ENCODE results near the gene PPP1R36. TPM values are rescaled to one million over a fixed set of nuclear protein-coding genes. Genes with fewer than 3 reads are reported as not detected.
"Not testable (repeated sequence)": the region's sequence is repeated elsewhere in the genome, so short reads cannot be mapped to it uniquely, and the experiment has no call there.

Gene PPP1R36
- total RNA-seq, 4 donors from 2014 or later: 0.31 to 2.4 (median 0.55) TPM; not detected in 1

GRCh38 chr14:64614805-64615391 lies 65.1 kb downstream of the PPP1R36 start:
- no peak overlapping the region for H3K27ac ChIP-seq
- intact Hi-C loops (cut with DNase I; ENCODE audit: low total_unique reads): no loop called here
- peaks cover 0 to 9% of the 10 kb centered on the region in 2 donors for H3K4me1 ChIP-seq
- no peak for TF ChIP-seq POLR2A (IDR thresholded peaks at IDR 0.05)
- TF ChIP-seq, protein P1, sequence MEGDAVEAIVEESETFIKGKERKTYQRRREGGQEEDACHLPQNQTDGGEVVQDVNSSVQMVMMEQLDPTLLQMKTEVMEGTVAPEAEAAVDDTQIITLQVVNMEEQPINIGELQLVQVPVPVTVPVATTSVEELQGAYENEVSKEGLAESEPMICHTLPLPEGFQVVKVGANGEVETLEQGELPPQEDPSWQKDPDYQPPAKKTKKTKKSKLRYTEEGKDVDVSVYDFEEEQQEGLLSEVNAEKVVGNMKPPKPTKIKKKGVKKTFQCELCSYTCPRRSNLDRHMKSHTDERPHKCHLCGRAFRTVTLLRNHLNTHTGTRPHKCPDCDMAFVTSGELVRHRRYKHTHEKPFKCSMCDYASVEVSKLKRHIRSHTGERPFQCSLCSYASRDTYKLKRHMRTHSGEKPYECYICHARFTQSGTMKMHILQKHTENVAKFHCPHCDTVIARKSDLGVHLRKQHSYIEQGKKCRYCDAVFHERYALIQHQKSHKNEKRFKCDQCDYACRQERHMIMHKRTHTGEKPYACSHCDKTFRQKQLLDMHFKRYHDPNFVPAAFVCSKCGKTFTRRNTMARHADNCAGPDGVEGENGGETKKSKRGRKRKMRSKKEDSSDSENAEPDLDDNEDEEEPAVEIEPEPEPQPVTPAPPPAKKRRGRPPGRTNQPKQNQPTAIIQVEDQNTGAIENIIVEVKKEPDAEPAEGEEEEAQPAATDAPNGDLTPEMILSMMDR (IDR thresholded peaks at IDR 0.05 in 4 of 5, conservative IDR thresholded peaks at IDR 0.05 in 1 of 5): no peak
- ATAC-seq: no peak
- no peaks in the 10 kb centered on the region for H3K27me3 ChIP-seq
- no peaks in the 10 kb centered on the region for H3K9me3 ChIP-seq
- no peak overlapping the region for H3K4me3 ChIP-seq
- no peak for DNase-seq
- in situ Hi-C loops (cut with MboI; ENCODE audit: low sequenced_read_pairs in 4 of 4): no loop called here
- H3K36me3 ChIP-seq: no peaks in the 10 kb centered on the region

DNA sequence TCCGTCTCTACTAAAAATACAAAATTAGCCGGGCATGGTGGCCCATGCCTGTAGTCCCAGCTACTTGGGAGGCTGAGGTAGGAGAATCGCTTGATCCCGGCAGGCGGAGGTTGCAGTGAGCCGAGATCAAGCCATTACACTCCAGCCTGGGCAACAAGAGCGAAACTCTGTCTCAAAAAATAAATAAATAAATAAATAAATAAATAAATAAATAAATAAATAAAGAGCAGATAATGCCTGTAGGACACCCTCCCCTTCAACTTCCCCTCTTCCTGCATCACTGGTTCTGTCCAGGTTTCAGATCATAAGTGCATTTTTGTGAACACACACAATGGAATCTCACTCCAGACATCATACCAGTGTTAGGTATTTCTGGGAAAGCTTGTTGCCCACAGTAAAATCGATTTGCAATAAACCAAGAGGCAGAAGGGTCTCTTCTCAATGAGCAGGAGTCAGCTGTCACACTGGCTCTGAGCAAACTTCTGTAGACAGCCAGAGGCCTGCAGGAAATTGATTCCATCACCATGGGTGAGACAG lies 68.2 kb downstream of the PPP1R36 start:
- H3K4me3 ChIP-seq; in situ Hi-C loops (cut with MboI; ENCODE audit: low sequenced_read_pairs in 4 of 4); H3K27me3 ChIP-seq; ATAC-seq; H3K4me1 ChIP-seq; DNase-seq; intact Hi-C loops (cut with DNase I; ENCODE audit: low total_unique reads); H3K27ac ChIP-seq; H3K36me3 ChIP-seq; H3K9me3 ChIP-seq: not testable (repeated sequence)

DNA sequence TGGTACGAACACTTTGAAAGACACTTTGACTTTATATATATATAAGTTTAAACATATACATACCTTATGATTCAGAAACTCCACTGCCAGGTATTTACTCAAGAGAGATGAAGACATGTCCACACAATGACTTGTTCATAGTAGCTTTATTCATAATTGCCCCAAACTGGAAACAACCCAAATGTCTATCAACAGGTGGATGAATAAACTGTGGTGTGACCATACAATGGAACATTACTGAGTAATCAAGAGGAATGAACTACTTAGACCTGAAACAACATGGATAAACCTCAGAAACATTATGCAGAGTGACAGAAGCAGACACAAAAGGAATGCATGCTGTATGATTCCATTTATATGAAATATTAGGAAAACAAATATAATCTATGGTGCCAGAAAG lies 71.1 kb downstream of the PPP1R36 start:
- DNase-seq (no peak), ATAC-seq (no peak)
- Histone ChIP-seq H3K27me3 (no peaks in the 10 kb centered on the region), H3K36me3 (no peaks in the 10 kb centered on the region), H3K4me1 (no peaks in the 10 kb centered on the region), H3K4me3 (no peak overlapping the region), H3K9me3 (no peaks in the 10 kb centered on the region), H3K27ac (no peak overlapping the region)
- in situ Hi-C loops (cut with MboI; ENCODE audit: low sequenced_read_pairs in 4 of 4) (no loop called here), intact Hi-C loops (cut with DNase I; ENCODE audit: low total_unique reads) (no loop called here)
- TF ChIP-seq, protein P1 (IDR thresholded peaks at IDR 0.05 in 4 of 5, conservative IDR thresholded peaks at IDR 0.05 in 1 of 5): no peak
- TF ChIP-seq POLR2A (IDR thresholded peaks at IDR 0.05): no peak

- no peak for ATAC-seq
- in situ Hi-C loops (cut with MboI; ENCODE audit: low sequenced_read_pairs in 4 of 4) (no loop called here), intact Hi-C loops (cut with DNase I; ENCODE audit: low total_unique reads) (no loop called here)
- no peaks in the 10 kb centered on the region for H3K9me3 ChIP-seq
- H3K4me3 ChIP-seq: no peak overlapping the region
- no peak for TF ChIP-seq POLR2A (IDR thresholded peaks at IDR 0.05)
- TF ChIP-seq, protein P1 (IDR thresholded peaks at IDR 0.05 in 4 of 5, conservative IDR thresholded peaks at IDR 0.05 in 1 of 5): no peak
- H3K36me3 ChIP-seq: no peaks in the 10 kb centered on the region
- H3K4me1 ChIP-seq: no peaks in the 10 kb centered on the region
- no peaks in the 10 kb centered on the region for H3K27me3 ChIP-seq
- no peak for DNase-seq
- no peak overlapping the region for H3K27ac ChIP-seq
Observed at GRCh38 chr14:64623554-64624165, 73.9 kb downstream of the PPP1R36 start.

- no peaks in the 10 kb centered on the region for H3K27me3 ChIP-seq
- no peaks in the 10 kb centered on the region for H3K36me3 ChIP-seq
- H3K27ac ChIP-seq: no peak overlapping the region
- intact Hi-C loops (cut with DNase I; ENCODE audit: low total_unique reads): no loop called here
- H3K4me3 ChIP-seq: no peak overlapping the region
- no peak for TF ChIP-seq POLR2A (IDR thresholded peaks at IDR 0.05)
- TF ChIP-seq, protein P1 (IDR thresholded peaks at IDR 0.05 in 4 of 5, conservative IDR thresholded peaks at IDR 0.05 in 1 of 5): no peak
- DNase-seq (no peak), ATAC-seq (no peak)
- H3K4me1 ChIP-seq: no peaks in the 10 kb centered on the region
- in situ Hi-C loops (cut with MboI; ENCODE audit: low sequenced_read_pairs in 4 of 4): loop anchor here in 2 of 4 donors (25.0 kb wide), 3 partner anchors 88 to 288 kb away; partner anchors contain the start of genes HSPA2 (in 1 of the 2) and PPP1R36 (in 1 of the 2)
- H3K9me3 ChIP-seq: no peaks in the 10 kb centered on the region
Observed at GRCh38 chr14:64625386-64626232, 75.8 kb downstream of the PPP1R36 start.

Measured in gastrocnemius medialis (tissue), 4 donors.